ENCODE results near the gene DIAPH2. TPM values are rescaled to one million over a fixed set of nuclear protein-coding genes. Genes with fewer than 3 reads are reported as not detected.

DIAPH2 gene
- total and polyA plus RNA-seq, 2 experiments from 2014 or later, result 7.5 to 8.1 TPM

DNA sequence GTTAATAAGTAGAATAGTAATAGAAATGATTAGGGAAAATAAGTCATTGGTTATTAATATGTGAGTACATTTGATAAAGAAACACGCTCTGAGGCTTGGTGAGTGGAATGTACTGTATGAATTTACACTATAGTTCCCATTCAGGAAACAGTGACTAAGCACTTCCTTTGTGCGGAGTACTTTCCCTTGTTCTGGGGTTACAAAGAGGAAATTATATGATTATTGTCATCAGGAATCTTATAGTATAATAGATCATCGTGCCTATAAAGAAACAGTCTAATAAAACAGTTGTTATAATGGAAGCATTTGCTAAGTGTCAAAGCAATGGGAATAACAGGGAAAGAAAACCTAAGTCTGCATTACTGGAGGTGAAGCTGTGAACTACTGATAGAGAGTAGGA is 337.0 kb downstream of the DIAPH2 start:
- 78 to 88% methylated on average over 3 of the region's 3 CpGs for WGBS, 2 experiments (ENCODE audit: low coverage in 1 of 2, low lambda C conversion rate in 2 of 2, missing lambda C conversion rate in 2 of 2)
- peak; percentile 5 for DNase-seq
- in situ Hi-C loops (cut with MboI), result no loop called here
- Histone ChIP-seq H3K27ac (no peak overlapping the region), H3K4me1 (ENCODE audit: insufficient read depth) (no peaks in the 10 kb centered on the region), H3K9me3 (ENCODE audit: low read depth) (no peaks in the 10 kb centered on the region), H3K27me3 (replicated peaks; ENCODE audit: insufficient read depth) (no peaks in the 10 kb centered on the region), H3K9me2 (ENCODE audit: insufficient read depth) (no peaks in the 10 kb centered on the region), H4K20me1 (ENCODE audit: insufficient read depth) (no peaks in the 10 kb centered on the region), H3K9ac (no peak overlapping the region), H3K36me3 (ENCODE audit: low read depth) (no peaks in the 10 kb centered on the region), H3K79me2 (ENCODE audit: insufficient read depth) (no peaks in the 10 kb centered on the region), H3F3A (ENCODE audit: insufficient read depth) (no peaks in the 10 kb centered on the region), H3K4me3 (no peak overlapping the region), H3K4me2 (ENCODE audit: unreplicated experiment) (no peak overlapping the region), H2AFZ (no peak overlapping the region)
- TF ChIP-seq EZH2phosphoT487 (IDR thresholded peaks at IDR 0.05; ENCODE audit: insufficient read depth, low read depth) (no peak), EZH2 (IDR thresholded peaks at IDR 0.05; ENCODE audit: insufficient read depth, poor library complexity, severe bottlenecking) (no peak)

DNA sequence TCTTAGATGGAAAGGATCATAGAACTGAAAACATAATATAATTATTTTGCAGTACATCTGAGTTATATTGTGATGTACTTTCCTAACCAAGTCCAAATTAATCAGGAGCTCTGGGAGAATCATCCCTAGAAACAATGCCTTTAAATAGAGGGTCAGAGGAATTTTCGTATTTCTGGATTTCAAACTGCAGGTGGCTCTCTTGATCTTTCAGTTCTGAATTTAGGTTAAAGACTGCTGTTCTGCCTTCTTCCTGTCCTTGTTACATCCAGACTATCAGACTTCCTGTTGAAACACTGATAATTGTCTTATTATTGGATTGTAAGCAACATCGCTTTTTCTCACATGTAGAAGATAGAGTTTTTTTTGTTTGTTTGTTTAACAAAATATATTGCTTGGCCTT is 341.8 kb downstream of the DIAPH2 start:
- H3K4me1 ChIP-seq (ENCODE audit: insufficient read depth), result no peaks in the 10 kb centered on the region
- H3K27me3 ChIP-seq (replicated peaks; ENCODE audit: insufficient read depth), result no peaks in the 10 kb centered on the region
- 64 to 77% methylated on average over 2 of the region's 2 CpGs for WGBS, 2 experiments (ENCODE audit: low coverage in 1 of 2, low lambda C conversion rate in 2 of 2, missing lambda C conversion rate in 2 of 2)
- H2AFZ ChIP-seq, result no peak overlapping the region
- in situ Hi-C loops (cut with MboI), result no loop called here
- H3K79me2 ChIP-seq (ENCODE audit: insufficient read depth), result no peaks in the 10 kb centered on the region
- no peak overlapping the region for H3K4me2 ChIP-seq (ENCODE audit: unreplicated experiment)
- H3K9me3 ChIP-seq (ENCODE audit: low read depth), result no peaks in the 10 kb centered on the region
- H3K9ac ChIP-seq, result no peak overlapping the region
- H4K20me1 ChIP-seq (ENCODE audit: insufficient read depth), result no peaks in the 10 kb centered on the region
- peak; percentile 1 for DNase-seq
- H3F3A ChIP-seq (ENCODE audit: insufficient read depth), result no peaks in the 10 kb centered on the region
- H3K4me3 ChIP-seq, result no peak overlapping the region
- no peaks in the 10 kb centered on the region for H3K36me3 ChIP-seq (ENCODE audit: low read depth)
- H3K27ac ChIP-seq, result no peak overlapping the region
- no peaks in the 10 kb centered on the region for H3K9me2 ChIP-seq (ENCODE audit: insufficient read depth)
- TF ChIP-seq EZH2 (IDR thresholded peaks at IDR 0.05; ENCODE audit: insufficient read depth, poor library complexity, severe bottlenecking), result no peak
- TF ChIP-seq EZH2phosphoT487 (IDR thresholded peaks at IDR 0.05; ENCODE audit: insufficient read depth, low read depth), result no peak

DNA sequence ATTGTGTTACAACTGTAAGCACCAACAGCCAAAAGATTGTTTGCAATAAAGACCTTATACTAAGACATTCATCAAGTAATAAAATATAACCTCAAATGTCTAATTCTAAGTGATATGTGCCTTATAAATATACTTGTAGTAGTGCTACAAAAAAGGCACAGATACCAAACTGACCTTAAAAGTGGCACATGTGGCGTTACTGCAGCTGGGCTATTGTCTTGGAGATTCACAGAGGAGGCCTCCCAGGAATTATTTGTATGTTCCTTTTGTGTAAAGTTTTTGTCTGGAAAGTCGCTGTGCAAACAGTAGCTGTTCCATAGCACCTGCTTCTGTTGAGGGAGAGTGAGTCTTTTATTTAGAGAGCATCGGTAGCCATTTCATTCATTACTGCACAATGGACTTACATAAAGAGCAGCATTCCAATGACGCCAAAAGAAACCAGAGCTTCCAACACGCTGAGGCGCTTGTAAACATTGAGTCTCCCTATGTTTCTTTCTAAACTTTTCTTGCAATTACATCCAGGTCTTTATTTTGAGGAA is 342.8 kb downstream of the DIAPH2 start:
- H4K20me1 ChIP-seq (ENCODE audit: insufficient read depth), result no peaks in the 10 kb centered on the region
- H3K4me3 ChIP-seq, result no peak overlapping the region
- H3K4me2 ChIP-seq (ENCODE audit: unreplicated experiment), result no peak overlapping the region
- TF ChIP-seq EZH2phosphoT487 (IDR thresholded peaks at IDR 0.05; ENCODE audit: insufficient read depth, low read depth) (no peak), EZH2 (IDR thresholded peaks at IDR 0.05; ENCODE audit: insufficient read depth, poor library complexity, severe bottlenecking) (no peak)
- no peak overlapping the region for H3K9ac ChIP-seq
- no peaks in the 10 kb centered on the region for H3K36me3 ChIP-seq (ENCODE audit: low read depth)
- H2AFZ ChIP-seq, result no peak overlapping the region
- no peaks in the 10 kb centered on the region for H3K27me3 ChIP-seq (replicated peaks; ENCODE audit: insufficient read depth)
- no peak for DNase-seq
- H3K27ac ChIP-seq, result no peak overlapping the region
- 93 to 99% methylated on average over 6 of the region's 6 CpGs for WGBS, 2 experiments (ENCODE audit: low coverage in 1 of 2, low lambda C conversion rate in 2 of 2, missing lambda C conversion rate in 2 of 2)
- no peaks in the 10 kb centered on the region for H3K9me2 ChIP-seq (ENCODE audit: insufficient read depth)
- no peaks in the 10 kb centered on the region for H3K4me1 ChIP-seq (ENCODE audit: insufficient read depth)
- H3F3A ChIP-seq (ENCODE audit: insufficient read depth), result no peaks in the 10 kb centered on the region
- in situ Hi-C loops (cut with MboI), result no loop called here
- H3K9me3 ChIP-seq (ENCODE audit: low read depth), result no peaks in the 10 kb centered on the region
- no peaks in the 10 kb centered on the region for H3K79me2 ChIP-seq (ENCODE audit: insufficient read depth)

DNA sequence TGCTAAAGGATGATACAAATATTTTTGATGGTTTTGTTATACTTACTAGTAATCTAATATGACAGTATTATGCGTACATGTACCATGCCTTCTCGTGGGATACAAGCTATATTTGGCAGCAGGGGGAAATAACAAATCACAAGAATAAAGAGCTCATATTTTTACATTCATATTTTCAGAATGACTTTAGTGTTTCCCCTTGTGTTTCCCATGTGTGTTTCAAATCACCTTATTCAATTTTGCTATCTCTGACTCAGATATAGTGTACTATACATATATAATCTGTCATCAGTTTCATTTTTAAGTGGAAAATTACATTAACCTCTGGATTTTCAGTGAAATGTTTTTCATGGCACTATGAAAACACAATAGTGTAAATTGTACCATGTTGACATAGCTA is 345.8 kb downstream of the DIAPH2 start:
- Histone ChIP-seq H2AFZ (no peak overlapping the region), H3K9me3 (ENCODE audit: low read depth) (no peaks in the 10 kb centered on the region), H3K9ac (no peak overlapping the region), H3K4me2 (ENCODE audit: unreplicated experiment) (no peak overlapping the region), H3K9me2 (ENCODE audit: insufficient read depth) (no peaks in the 10 kb centered on the region), H3K79me2 (ENCODE audit: insufficient read depth) (no peaks in the 10 kb centered on the region), H3F3A (ENCODE audit: insufficient read depth) (no peaks in the 10 kb centered on the region), H4K20me1 (ENCODE audit: insufficient read depth) (no peaks in the 10 kb centered on the region), H3K27ac (no peak overlapping the region), H3K4me1 (ENCODE audit: insufficient read depth) (no peaks in the 10 kb centered on the region), H3K27me3 (replicated peaks; ENCODE audit: insufficient read depth) (no peaks in the 10 kb centered on the region), H3K36me3 (ENCODE audit: low read depth) (no peaks in the 10 kb centered on the region), H3K4me3 (no peak overlapping the region)
- no peak for TF ChIP-seq EZH2 (IDR thresholded peaks at IDR 0.05; ENCODE audit: insufficient read depth, poor library complexity, severe bottlenecking)
- no peak for TF ChIP-seq EZH2phosphoT487 (IDR thresholded peaks at IDR 0.05; ENCODE audit: insufficient read depth, low read depth)
- DNase-seq, result no peak
- 72 to 75% methylated on average over 2 of the region's 2 CpGs for WGBS, 2 experiments (ENCODE audit: low coverage in 1 of 2, low lambda C conversion rate in 2 of 2, missing lambda C conversion rate in 2 of 2)
- in situ Hi-C loops (cut with MboI), result no loop called here

DNA sequence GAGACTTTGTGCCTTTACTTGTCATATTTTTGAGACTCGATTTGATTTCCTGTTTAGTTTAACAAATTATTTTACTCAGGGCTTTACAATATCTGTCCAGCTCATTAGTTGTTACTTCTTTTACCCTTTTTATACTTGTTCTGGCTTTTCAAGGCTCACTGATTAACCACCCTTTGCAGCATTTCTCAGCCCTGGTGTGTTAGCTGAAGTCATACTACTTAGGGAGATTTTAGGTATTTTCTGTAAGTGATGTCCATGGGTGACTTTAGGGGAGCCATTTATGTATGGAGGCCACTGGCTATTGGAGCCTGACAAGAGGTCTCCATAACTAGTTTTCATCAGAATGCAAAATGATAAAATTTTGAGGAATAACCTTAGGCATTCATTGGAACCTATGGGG is 346.3 kb downstream of the DIAPH2 start:
- 0 to 9% methylated on average over 1 of the region's 1 CpG for WGBS, 2 experiments (ENCODE audit: low coverage in 1 of 2, low lambda C conversion rate in 2 of 2, missing lambda C conversion rate in 2 of 2)
- Histone ChIP-seq H2AFZ (no peak overlapping the region), H4K20me1 (ENCODE audit: insufficient read depth) (no peaks in the 10 kb centered on the region), H3K9me3 (ENCODE audit: low read depth) (no peaks in the 10 kb centered on the region), H3K4me2 (ENCODE audit: unreplicated experiment) (no peak overlapping the region), H3K4me3 (no peak overlapping the region), H3K36me3 (ENCODE audit: low read depth) (no peaks in the 10 kb centered on the region), H3K79me2 (ENCODE audit: insufficient read depth) (no peaks in the 10 kb centered on the region), H3K9ac (no peak overlapping the region), H3K9me2 (ENCODE audit: insufficient read depth) (no peaks in the 10 kb centered on the region), H3K4me1 (ENCODE audit: insufficient read depth) (no peaks in the 10 kb centered on the region), H3K27ac (no peak overlapping the region), H3K27me3 (replicated peaks; ENCODE audit: insufficient read depth) (no peaks in the 10 kb centered on the region), H3F3A (ENCODE audit: insufficient read depth) (no peaks in the 10 kb centered on the region)
- no peak for DNase-seq
- in situ Hi-C loops (cut with MboI), result no loop called here
- TF ChIP-seq EZH2 (IDR thresholded peaks at IDR 0.05; ENCODE audit: insufficient read depth, poor library complexity, severe bottlenecking) (no peak), EZH2phosphoT487 (IDR thresholded peaks at IDR 0.05; ENCODE audit: insufficient read depth, low read depth) (no peak)

Measured in GM23248 (cell line).